BJ (cell line): ENCODE measurements around the gene OR51E2. TPM values are rescaled to one million over a fixed set of nuclear protein-coding genes. Genes with fewer than 3 reads are reported as not detected.

Source experiments
- CTCF ChIA-PET: fragments of 350-600 bp; formaldehyde crosslinking; extraction: SDS; loops from one replicate; lab custom pipeline; 2021; ENCODE audit warnings: antibody characterized with exemption, inconsistent platforms; lab: Yijun Ruan, JAX
- POLR2A ChIA-PET: fragments of 300-600 bp; sonication (Branson Sonifier 250); formaldehyde crosslinking; extraction: SDS; loops from one replicate; lab custom pipeline; 2021; ENCODE audit warnings: antibody characterized with exemption; lab: Charles Lee
- DNase-seq: peaks from one replicate; pipeline ENCODE4 v3.0.0-alpha.2; 2011; ENCODE audit warnings: low read depth
- H3K27me3 ChIP-seq: 2 replicates; pipeline ENCODE4 v1.6.0; 2011; ENCODE audit warnings: low read length; ENCODE audit not compliant: control insufficient read depth, insufficient read depth
- H3K36me3 ChIP-seq: 2 replicates; pipeline ENCODE4 v1.5.1; 2011; ENCODE audit warnings: low read length; ENCODE audit not compliant: control insufficient read depth, insufficient read depth
- H3K4me3 ChIP-seq: 2 replicates; pipeline ENCODE4 v1.5.1; 2011; ENCODE audit warnings: low read depth, mild to moderate bottlenecking, control low read depth, low read length
- CTCF ChIP-seq: IDR thresholded peaks from 2 replicates; pipeline ENCODE4 v1.5.1; 2011; ENCODE audit warnings: low read depth, mild to moderate bottlenecking, control low read depth, inconsistent platforms, low read length, moderate library complexity; ENCODE audit not compliant: insufficient read depth
- polyA plus RNA-seq: library from polyadenylated mRNA; depleted of rRNA; stranded (reverse); fragments of >200 nt; gene quantifications from 2 replicates; pipeline ENCODE4 v1.2.3, GENCODE V29; 2011

Gene OR51E2
- polyA plus RNA-seq, 1 experiment: not detected

GRCh38 chr11:4673781-4674180, 23.9 kb downstream of the OR51E2 start:
- TF ChIP-seq CTCF: no peak
- H3K27me3 ChIP-seq: no peaks in the 10 kb centered on the region
- no peaks in the 10 kb centered on the region for H3K36me3 ChIP-seq
- ChIA-PET CTCF (no interaction called here), POLR2A (no interaction called here)
- no peak for DNase-seq
- H3K4me3 ChIP-seq: no peak overlapping the region

DNA sequence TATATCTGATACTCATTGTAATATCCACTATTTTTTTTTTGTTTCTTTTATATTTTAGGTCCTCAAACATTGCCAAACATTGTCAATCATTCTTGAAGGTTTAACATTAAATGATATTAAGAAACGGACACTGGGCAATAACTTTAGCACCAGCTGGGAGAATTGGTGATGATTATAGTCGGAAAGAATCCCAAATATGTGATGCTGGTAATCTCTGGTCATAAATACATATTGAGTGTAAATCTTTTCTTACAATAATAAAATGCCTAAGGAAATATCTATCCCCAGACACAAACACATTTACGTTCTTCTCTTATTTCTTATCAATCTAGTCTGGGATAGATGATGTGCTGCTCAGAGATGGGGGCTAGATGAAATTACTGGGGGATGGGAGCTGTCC, 25.2 kb downstream of the OR51E2 start:
- H3K27me3 ChIP-seq: no peaks in the 10 kb centered on the region
- POLR2A ChIA-PET: interaction anchor here (0.7 kb wide), 1 partner anchor 36 kb away, joined by 3 read pairs; no protein-coding TSS in a partner anchor
- H3K36me3 ChIP-seq: no peaks in the 10 kb centered on the region
- TF ChIP-seq CTCF: no peak
- no peak for DNase-seq
- H3K4me3 ChIP-seq: no peak overlapping the region
- CTCF ChIA-PET: no interaction called here

- POLR2A ChIA-PET: interaction anchor here (0.7 kb wide), 1 partner anchor 35 kb away, joined by 3 read pairs; no protein-coding TSS in a partner anchor
- CTCF ChIA-PET: no interaction called here
- Histone ChIP-seq H3K27me3 (no peaks in the 10 kb centered on the region), H3K36me3 (no peaks in the 10 kb centered on the region), H3K4me3 (no peak overlapping the region)
- no peak for TF ChIP-seq CTCF
- no peak for DNase-seq
Observed at GRCh38 chr11:4671741-4672140, 25.9 kb downstream of the OR51E2 start.

GRCh38 chr11:4665424-4665823, 32.2 kb downstream of the OR51E2 start:
- no peak for TF ChIP-seq CTCF
- no peak for DNase-seq
- CTCF ChIA-PET: no interaction called here

GRCh38 chr11:4664786-4665185, 32.9 kb downstream of the OR51E2 start:
- CTCF ChIA-PET: no interaction called here
- DNase-seq: no peak
- POLR2A ChIA-PET: no interaction called here
- no peaks in the 10 kb centered on the region for H3K36me3 ChIP-seq
- H3K4me3 ChIP-seq: no peak overlapping the region
- H3K27me3 ChIP-seq: no peaks in the 10 kb centered on the region
- no peak for TF ChIP-seq CTCF

More at GRCh38 chr11:4665424-4665823, 32.2 kb downstream of the OR51E2 start:
- Histone ChIP-seq H3K36me3 (no peaks in the 10 kb centered on the region), H3K27me3 (no peaks in the 10 kb centered on the region), H3K4me3 (no peak overlapping the region)
- POLR2A ChIA-PET: no interaction called here
